22Rv1 (cell line): ENCODE data around the gene BTBD10.

Experiments used
- CTCF ChIP-seq: fragments of 450-650 bp; IDR thresholded peaks from 2 replicates; pipeline ENCODE4 v1.5.1; 2017; ENCODE audit warnings: mild to moderate bottlenecking
- ZFX ChIP-seq: fragments of 450-650 bp; IDR thresholded peaks from 2 replicates; pipeline ENCODE4 v1.6.1; 2017; ENCODE audit warnings: antibody characterized with exemption, borderline replicate concordance

GRCh38 chr11:13473013-13473722 lies 10.1 kb upstream of the BTBD10 start:
- TF ChIP-seq CTCF = no peak
- TF ChIP-seq ZFX = no peak
